K562 (cell line): ENCODE data around the gene SS18L1. TPM values are rescaled to one million over a fixed set of nuclear protein-coding genes. Genes with fewer than 3 reads are reported as not detected.

ENCODE experiments used
- COPS2 ChIP-seq: fragments of 450-650 bp; conservative IDR thresholded peaks from 2 replicates; pipeline ENCODE4 v1.6.1; 2016; ENCODE audit warnings: mild to moderate bottlenecking, moderate library complexity
- CUX1 ChIP-seq: fragments of 200-800 bp; sonication (Bioruptor generic); IDR thresholded peaks from 2 replicates; pipeline ENCODE4 v1.6.1; 2016; ENCODE audit warnings: missing genetic modification characterization, missing compliant biosample characterization
- ESRRA ChIP-seq: fragments of 450-650 bp; IDR thresholded peaks from 2 replicates; pipeline ENCODE4 v1.6.1; 2014; ENCODE audit warnings: low read depth, mild to moderate bottlenecking, moderate library complexity, borderline replicate concordance
- FOXP1 ChIP-seq: sonication (generic); formaldehyde crosslinking; IDR thresholded peaks from 2 replicates; pipeline ENCODE4 v1.8.0; 2022; ENCODE audit warnings: mild to moderate bottlenecking, missing genetic modification reagents
- GTF3C2 ChIP-seq: IDR thresholded peaks from 3 replicates; pipeline ENCODE4 v1.6.1; 2011; ENCODE audit warnings: borderline replicate concordance, mild to moderate bottlenecking, moderate library complexity; ENCODE audit not compliant: insufficient read length; ENCODE audit errors: extremely low read depth
- ILF3 ChIP-seq: fragments of 450-650 bp; IDR thresholded peaks from 2 replicates; pipeline ENCODE4 v1.6.1; 2018; ENCODE audit warnings: antibody characterized with exemption, mild to moderate bottlenecking, moderate library complexity, borderline replicate concordance
- KLF1 ChIP-seq: fragments of 450-650 bp; IDR thresholded peaks from 2 replicates; pipeline ENCODE4 v1.6.1; 2016; ENCODE audit warnings: missing genetic modification characterization, missing compliant biosample characterization
- MAFF ChIP-seq: IDR thresholded peaks from 2 replicates; pipeline ENCODE4 v1.6.1; 2012; ENCODE audit warnings: low read length, improper control_type of control experiment
- RREB1 ChIP-seq: fragments of 250-450 bp; sonication (Bioruptor Pico); IDR thresholded peaks from 2 replicates; pipeline ENCODE4 v1.4.0; 2020
- ZNF174 ChIP-seq: fragments of 250-450 bp; sonication (Bioruptor Pico); IDR thresholded peaks from 2 replicates; pipeline ENCODE4 v1.4.0; 2020; ENCODE audit warnings: mild to moderate bottlenecking
- ZNF197 ChIP-seq: fragments of 200-800 bp; sonication (Bioruptor generic); IDR thresholded peaks from 2 replicates; pipeline ENCODE4 v1.6.1; 2016; ENCODE audit warnings: low read depth, missing genetic modification characterization, missing compliant biosample characterization
- ZNF780A ChIP-seq: fragments of 250-450 bp; sonication (Bioruptor Pico); IDR thresholded peaks from 2 replicates; pipeline ENCODE4 v1.5.0; 2021; ENCODE audit warnings: mild to moderate bottlenecking
- polyA plus RNA-seq, 8 experiments: library from polyadenylated mRNA; depleted of rRNA in 4 of 8; stranded (reverse) in 5 of 8; unstranded in 3 of 8; fragments of >200 nt; fragmentation: Nextera tagmentation in 2 of 8; fragmentation: Illumina TruSeq in 1 of 8; extraction: Ambion mirVana in 2 of 8; extraction: Trizol in 1 of 8; gene quantifications; 2 replicates each; pipeline versions ENCODE4 v1.2.1 to v1.2.3, GENCODE V29; 2011 to 2014; ENCODE audit warnings: inconsistent platforms in 1 of 8, missing spikeins in 1 of 8
- total RNA-seq, 7 experiments: library from RNA; depleted of rRNA in 6 of 7; stranded (reverse); fragments of >200 nt in 6 of 7; fragmentation: Illumina TruSeq in 2 of 7; extraction: Trizol in 2 of 7; gene quantifications; 2 replicates each; pipeline versions ENCODE4 v1.2.1 to v1.2.3, GENCODE V29; 2011 to 2021; ENCODE audit warnings: low replicate concordance in 1 of 7

The SS18L1 gene
- total and polyA plus RNA-seq, 9 of the 15 experiments (the other 6 are each of a cell fraction or from before 2014, with no cell fraction given) = 2.7 to 28.3 (median 15.1) TPM

GRCh38 chr20:62182469-62183425 lies 39.2 kb downstream of the SS18L1 start, which contains the start of gene MTG2 (continued):
- TF ChIP-seq CUX1 (CRISPR knock-in tag) = no peak
- no peak for TF ChIP-seq ZNF174 (CRISPR knock-in tag)
- peak; percentile 90 for TF ChIP-seq ESRRA
- TF ChIP-seq COPS2 = no peak
- no peak for TF ChIP-seq ZNF197 (CRISPR knock-in tag)
- TF ChIP-seq FOXP1 (CRISPR knock-in tag) = peak; percentile 63; the same call in 1 of the 2 replicates
- peak; percentile 72; the same call in 1 of the 2 replicates for TF ChIP-seq RREB1 (CRISPR knock-in tag)
- no peak for TF ChIP-seq GTF3C2
- TF ChIP-seq KLF1 (tag) = 0 out of 2 replicates have a peak, but pooled peaks have one; percentile 41
- TF ChIP-seq ZNF780A = no peak
- no peak for TF ChIP-seq MAFF
- peak; percentile 66; the same call in 1 of the 2 replicates for TF ChIP-seq ILF3
